AG04449 (cell line): ENCODE results near the gene UBXN11.

Source experiments
- CTCF ChIA-PET: fragments of 350-600 bp; formaldehyde crosslinking; extraction: SDS; loops from one replicate; lab custom pipeline; 2021; ENCODE audit warnings: antibody characterized with exemption; lab: Yijun Ruan, JAX
- POLR2A ChIA-PET: fragments of 400-600, 350-600 bp; formaldehyde crosslinking; extraction: SDS; loops from one replicate; lab custom pipeline; 2020; ENCODE audit warnings: antibody characterized with exemption, inconsistent platforms; lab: Yijun Ruan, JAX
- DNase-seq: peaks from one replicate; pipeline ENCODE4 v3.0.0-alpha.2; 2010; ENCODE audit warnings: low read depth, low spot score
- H3K4me3 ChIP-seq: 2 replicates; pipeline ENCODE4 v1.5.1; 2011; ENCODE audit warnings: low read depth, mild to moderate bottlenecking, control low read depth, low read length
- CTCF ChIP-seq: IDR thresholded peaks from one replicate; pipeline ENCODE4 v1.5.1; 2011; ENCODE audit warnings: mild to moderate bottlenecking, moderate library complexity, low read length, control low read depth, inconsistent platforms; ENCODE audit not compliant: insufficient read depth; ENCODE audit errors: missing control alignments

The UBXN11 gene

GRCh38 chr1:26290122-26290881, 16.1 kb downstream of the UBXN11 start:
- no peak for DNase-seq
- no peak overlapping the region for H3K4me3 ChIP-seq
- no peak for TF ChIP-seq CTCF
- ChIA-PET CTCF (interaction anchor here (1.4 to 5.7 kb wide), 3 partner anchors 13 to 56 kb away, joined by 3 to 36 read pairs (median 10); partner anchors contain the start of genes CEP85 and SH3BGRL3), POLR2A (no interaction called here)

DNA sequence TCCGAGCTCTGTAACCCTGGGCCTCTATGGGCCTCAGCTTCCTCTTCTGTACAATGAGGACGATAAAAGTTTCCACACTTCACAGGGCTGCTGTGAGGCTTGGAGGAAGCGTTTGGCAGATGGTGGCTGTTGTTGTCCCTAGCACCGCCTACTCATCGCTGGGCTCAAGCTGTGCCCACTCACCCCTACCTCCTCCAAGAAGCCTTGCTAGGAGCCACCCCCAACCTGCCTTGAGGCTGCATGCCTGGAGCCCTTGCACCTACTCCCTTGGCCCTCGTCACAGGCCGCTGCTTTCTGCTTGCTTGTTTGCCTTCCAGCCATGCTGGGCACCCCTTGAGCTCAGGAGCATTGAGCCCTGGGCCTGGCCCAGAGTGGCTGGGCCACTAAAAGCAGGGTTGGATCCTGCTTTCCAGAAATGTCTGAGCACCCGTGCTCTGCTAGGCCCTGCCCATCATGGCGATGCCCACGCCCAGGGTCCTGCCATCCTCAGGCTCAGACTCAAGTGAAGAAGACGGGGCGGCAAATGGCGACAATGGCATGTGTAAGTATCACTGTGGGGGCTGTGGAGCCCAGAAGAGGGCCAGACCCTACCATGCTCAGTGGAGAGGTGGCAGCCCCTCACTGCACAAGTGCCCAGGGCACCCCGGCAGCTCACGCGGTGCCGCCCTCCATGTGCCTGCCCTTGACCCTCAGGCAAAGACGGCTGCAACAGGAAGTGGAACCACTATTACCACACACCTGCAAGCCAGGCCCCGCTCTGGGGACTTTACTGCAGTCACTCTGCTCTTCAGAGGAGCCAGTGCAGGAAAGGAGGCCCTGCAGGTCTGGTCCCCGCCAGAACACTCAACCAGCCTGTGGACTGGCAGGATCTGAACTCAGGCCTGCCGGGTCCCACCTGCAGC, 17.0 kb downstream of the UBXN11 start:
- TF ChIP-seq CTCF: no peak
- CTCF ChIA-PET: interaction anchor here (0.9 to 5.7 kb wide), 13 partner anchors 9 to 128 kb away, joined by 3 to 36 read pairs (median 6); partner anchors contain the start of genes CEP85, SH3BGRL3 and ZNF593
- no peak for DNase-seq
- POLR2A ChIA-PET: interaction anchor here (1.2 to 1.5 kb wide), 2 partner anchors 9 to 10 kb away, joined by 3 to 5 read pairs; partner anchors contain the start of gene SH3BGRL3
- no peak overlapping the region for H3K4me3 ChIP-seq

DNA sequence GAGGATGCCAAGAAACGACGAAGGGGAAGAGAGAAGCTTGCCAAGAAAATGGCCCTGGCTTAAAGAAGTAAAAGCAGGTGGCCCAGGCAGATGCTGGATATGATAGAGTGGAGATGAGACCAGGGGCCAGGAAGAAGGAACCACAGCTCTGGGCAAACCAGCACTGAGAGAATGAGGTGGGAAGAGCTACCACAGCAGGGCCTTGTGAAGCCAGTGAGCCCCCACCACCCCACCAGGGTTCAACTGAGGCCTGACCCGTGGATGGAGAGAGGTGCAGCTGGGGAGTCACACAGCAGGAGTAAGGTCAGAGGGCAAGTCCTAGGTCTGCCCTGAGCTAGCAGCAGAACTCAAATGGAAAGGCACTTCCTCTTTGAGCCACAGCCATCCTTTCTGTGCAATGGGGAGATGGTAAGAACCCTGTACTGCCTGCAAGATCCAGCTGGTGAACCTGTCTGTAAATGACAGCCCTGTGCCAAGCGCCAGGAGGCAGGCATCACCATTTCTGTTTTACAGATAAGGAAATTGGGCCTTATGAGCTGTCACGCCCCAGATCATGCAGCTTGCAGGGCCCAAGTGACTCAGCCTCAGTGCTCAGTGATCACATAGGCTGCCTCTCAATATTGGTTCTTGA, 18.0 kb downstream of the UBXN11 start:
- no peak for DNase-seq
- no peak overlapping the region for H3K4me3 ChIP-seq
- CTCF ChIA-PET: interaction anchor here (1.1 to 5.7 kb wide), 11 partner anchors 10 to 129 kb away, joined by 3 to 36 read pairs (median 6); partner anchors contain the start of genes CEP85, SH3BGRL3 and ZNF593
- TF ChIP-seq CTCF: no peak
- POLR2A ChIA-PET: interaction anchor here (1.2 to 1.5 kb wide), 2 partner anchors 8 to 9 kb away, joined by 3 to 5 read pairs; partner anchors contain the start of gene SH3BGRL3

DNA sequence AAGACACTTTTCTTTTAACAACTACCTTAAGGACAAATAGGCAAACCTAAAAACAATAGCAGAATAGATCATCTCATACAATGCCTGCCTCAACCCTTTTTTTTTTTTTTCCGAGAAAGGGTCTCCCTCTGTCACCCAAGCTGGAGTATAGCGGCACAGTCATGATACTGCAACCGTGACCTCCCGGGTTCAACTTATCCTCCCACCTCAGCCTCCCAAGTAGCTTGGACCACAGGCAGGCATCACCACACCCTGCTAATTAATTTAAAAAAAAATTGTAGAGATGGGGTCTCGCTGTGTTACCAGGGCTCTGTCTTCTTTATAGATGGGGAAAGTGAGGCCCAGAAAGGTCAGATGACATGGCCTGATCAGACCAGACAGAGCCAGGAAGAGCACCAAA, 18.6 kb downstream of the UBXN11 start:
- POLR2A ChIA-PET: interaction anchor here (1.5 kb wide), 1 partner anchor 8 kb away, joined by 5 read pairs; the partner anchor contains the start of gene SH3BGRL3
- CTCF ChIA-PET: interaction anchor here (1.3 to 5.7 kb wide), 7 partner anchors 11 to 129 kb away, joined by 3 to 36 read pairs (median 7); partner anchors contain the start of genes CEP85 and SH3BGRL3

More for the DNA sequence above, 18.6 kb downstream of the UBXN11 start:
- TF ChIP-seq CTCF: no peak
- H3K4me3 ChIP-seq: no peak overlapping the region
- DNase-seq: no peak
